ENCODE results near the gene NUTM2G. TPM values are rescaled to one million over a fixed set of nuclear protein-coding genes. Genes with fewer than 3 reads are reported as not detected.
"Not testable (repeated sequence)": the region's sequence is repeated elsewhere in the genome, so short reads cannot be mapped to it uniquely, and the experiment has no call there.

The NUTM2G gene
- not detected for total RNA-seq
- long read RNA-seq, partial matches to known transcripts = 0 of 2 reads
- long read RNA-seq, other reads (novel, unspliced or antisense) = 2 of 2 reads

GRCh38 chr9:96928543-96928942 lies at the start of gene NUTM2G:
Gene NUTM2G, plus strand, starts transcription at chr9:96928843. Its CDS starts 182 bp downstream, at chr9:96929025.
- intact Hi-C loops (cut with DNase I); DNase-seq (ENCODE audit: low spot score): not testable (repeated sequence)

- no peak for DNase-seq (ENCODE audit: low spot score)
- intact Hi-C loops (cut with DNase I) = no loop called here
Measured at GRCh38 chr9:96883922-96884321, 44.7 kb upstream of the NUTM2G start.

GRCh38 chr9:96884443-96884842 lies 44.2 kb upstream of the NUTM2G start:
- intact Hi-C loops (cut with DNase I) = no loop called here
- no peak for DNase-seq (ENCODE audit: low spot score)

GRCh38 chr9:96885424-96885823 lies 43.2 kb upstream of the NUTM2G start:
- intact Hi-C loops (cut with DNase I) = no loop called here
- no peak for DNase-seq (ENCODE audit: low spot score)

GRCh38 chr9:96888591-96888990 lies 40.1 kb upstream of the NUTM2G start:
- no peak for DNase-seq (ENCODE audit: low spot score)
- intact Hi-C loops (cut with DNase I) = no loop called here

GRCh38 chr9:96892131-96892530 lies 36.5 kb upstream of the NUTM2G start:
- DNase-seq (ENCODE audit: low spot score) = no peak
- intact Hi-C loops (cut with DNase I) = no loop called here

- DNase-seq (ENCODE audit: low spot score); intact Hi-C loops (cut with DNase I): not testable (repeated sequence)
Measured at GRCh38 chr9:96900010-96900409, 28.6 kb upstream of the NUTM2G start.

GRCh38 chr9:96904947-96905722 lies 23.5 kb upstream of the NUTM2G start:
- intact Hi-C loops (cut with DNase I); DNase-seq (ENCODE audit: low spot score): not testable (repeated sequence)

GRCh38 chr9:96908479-96908878 lies 20.2 kb upstream of the NUTM2G start:
- intact Hi-C loops (cut with DNase I); DNase-seq (ENCODE audit: low spot score): not testable (repeated sequence)

GRCh38 chr9:96915539-96915938 lies 13.1 kb upstream of the NUTM2G start:
- intact Hi-C loops (cut with DNase I); DNase-seq (ENCODE audit: low spot score): not testable (repeated sequence)

GRCh38 chr9:96916531-96916930 lies 12.1 kb upstream of the NUTM2G start:
- intact Hi-C loops (cut with DNase I) = not testable (repeated sequence)

GRCh38 chr9:96918550-96918949 lies 10.1 kb upstream of the NUTM2G start:
- intact Hi-C loops (cut with DNase I); DNase-seq (ENCODE audit: low spot score): not testable (repeated sequence)

More at GRCh38 chr9:96916531-96916930, 12.1 kb upstream of the NUTM2G start:
- DNase-seq (ENCODE audit: low spot score) = not testable (repeated sequence)

GRCh38 chr9:96920803-96921202 lies 7.8 kb upstream of the NUTM2G start:
- DNase-seq (ENCODE audit: low spot score); intact Hi-C loops (cut with DNase I): not testable (repeated sequence)

GRCh38 chr9:96925587-96925986 lies 3.1 kb upstream of the NUTM2G start:
- DNase-seq (ENCODE audit: low spot score); intact Hi-C loops (cut with DNase I): not testable (repeated sequence)

GRCh38 chr9:96931665-96932064 lies 3.0 kb downstream of the NUTM2G start:
- intact Hi-C loops (cut with DNase I); DNase-seq (ENCODE audit: low spot score): not testable (repeated sequence)

- intact Hi-C loops (cut with DNase I); DNase-seq (ENCODE audit: low spot score): not testable (repeated sequence)
Measured at GRCh38 chr9:96934097-96934496, 5.5 kb downstream of the NUTM2G start.

- intact Hi-C loops (cut with DNase I); DNase-seq (ENCODE audit: low spot score): not testable (repeated sequence)
Measured at GRCh38 chr9:96934706-96935105, 6.1 kb downstream of the NUTM2G start.

- intact Hi-C loops (cut with DNase I); DNase-seq (ENCODE audit: low spot score): not testable (repeated sequence)
Measured at GRCh38 chr9:96935401-96935800, 6.8 kb downstream of the NUTM2G start.

GRCh38 chr9:96937442-96937841 lies 8.8 kb downstream of the NUTM2G start:
- intact Hi-C loops (cut with DNase I); DNase-seq (ENCODE audit: low spot score): not testable (repeated sequence)

- intact Hi-C loops (cut with DNase I); DNase-seq (ENCODE audit: low spot score): not testable (repeated sequence)
Measured at GRCh38 chr9:96938957-96939665, 10.5 kb downstream of the NUTM2G start.
